AG20443 (cell line): ENCODE data around the gene NDUFB10.
"Not testable (repeated sequence)": the region's sequence is repeated elsewhere in the genome, so short reads cannot be mapped to it uniquely, and the experiment has no call there.

Experiments
- DNase-seq: peaks from one replicate; pipeline ENCODE4 v3.0.0; 2012; ENCODE audit warnings: low spot score, mixed read lengths

The NDUFB10 gene

DNA sequence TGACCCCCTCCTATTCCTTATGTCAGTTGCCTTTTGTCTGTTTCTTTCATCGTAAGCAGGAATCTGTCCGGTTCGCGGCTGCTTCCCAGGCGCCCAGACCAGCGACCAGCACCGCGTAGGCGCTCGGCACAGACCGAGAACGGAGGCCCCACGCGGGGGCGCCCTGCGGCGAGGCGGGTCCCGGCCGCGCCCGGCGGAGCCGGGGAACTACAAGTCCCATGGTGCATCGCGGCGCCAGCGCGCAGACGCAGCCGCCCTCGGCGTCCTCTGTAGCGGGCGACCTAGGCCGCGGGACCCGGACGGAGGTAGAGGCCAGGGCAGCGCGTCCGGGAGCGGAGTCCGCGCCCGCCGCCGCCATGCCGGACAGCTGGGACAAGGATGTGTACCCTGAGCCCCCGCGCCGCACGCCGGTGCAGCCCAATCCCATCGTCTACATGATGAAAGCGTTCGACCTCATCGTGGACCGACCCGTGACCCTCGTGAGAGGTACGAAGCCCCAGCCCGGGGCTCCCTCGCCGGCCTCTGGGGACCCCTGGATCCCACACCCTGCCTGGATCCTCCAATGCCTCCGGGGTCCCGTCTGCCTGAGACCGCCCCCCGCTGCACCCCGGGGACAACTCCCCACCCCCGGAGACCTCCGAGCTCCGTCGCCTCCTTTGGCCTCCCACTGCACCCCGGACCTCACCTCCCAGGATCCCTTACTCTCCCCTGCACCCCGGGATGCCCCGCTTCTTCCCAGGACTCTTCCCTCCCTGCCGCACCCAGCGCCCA, at the start of gene NDUFB10:
Gene NDUFB10 (plus strand): TSS at position 270 of the 771 bp plus-strand sequence. CDS start 87 bp downstream, at position 357.
- peak; percentile 96 for DNase-seq

- DNase-seq, result no peak
These were observed 49.6 kb upstream of the NDUFB10 start for GRCh38 chr16:1909561-1910231.

DNA sequence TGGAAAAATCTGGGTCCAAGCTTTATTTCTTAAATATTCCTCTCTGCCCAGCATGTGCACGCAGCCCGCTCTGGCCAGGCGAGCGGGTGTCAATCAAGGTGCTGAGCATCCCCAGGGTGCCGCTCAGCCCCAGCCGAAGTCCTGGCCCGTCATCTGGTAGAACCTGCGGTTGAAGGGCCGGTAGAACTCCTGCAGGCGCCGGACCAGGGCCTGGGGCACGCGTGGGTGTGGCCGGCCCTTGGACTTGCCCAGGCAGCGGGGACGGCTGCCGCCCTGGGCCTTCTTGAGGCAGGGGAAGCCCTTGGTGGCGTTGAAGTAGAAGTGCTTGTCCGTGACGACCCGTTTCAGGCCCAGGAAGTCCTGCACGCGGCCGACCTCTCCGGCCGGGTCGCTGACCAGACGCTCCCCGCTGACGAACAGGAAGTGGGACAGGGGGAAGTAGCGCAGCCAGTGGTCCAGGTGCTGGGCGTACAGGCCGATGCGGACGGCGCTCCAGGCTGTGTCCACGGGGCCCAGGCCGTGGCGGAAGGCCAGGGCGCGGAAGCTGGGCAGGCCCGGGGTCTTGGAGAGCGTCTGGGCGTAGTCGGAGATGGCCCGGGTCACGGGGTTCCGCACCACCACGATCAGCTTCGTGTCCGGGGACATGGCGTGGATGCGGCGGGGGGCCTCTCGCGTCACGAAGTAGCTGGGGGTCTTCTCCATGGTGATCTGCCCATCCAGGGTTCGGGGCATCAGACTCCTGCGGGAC, 47.7 kb upstream of the NDUFB10 start:
- no peak for DNase-seq

DNA sequence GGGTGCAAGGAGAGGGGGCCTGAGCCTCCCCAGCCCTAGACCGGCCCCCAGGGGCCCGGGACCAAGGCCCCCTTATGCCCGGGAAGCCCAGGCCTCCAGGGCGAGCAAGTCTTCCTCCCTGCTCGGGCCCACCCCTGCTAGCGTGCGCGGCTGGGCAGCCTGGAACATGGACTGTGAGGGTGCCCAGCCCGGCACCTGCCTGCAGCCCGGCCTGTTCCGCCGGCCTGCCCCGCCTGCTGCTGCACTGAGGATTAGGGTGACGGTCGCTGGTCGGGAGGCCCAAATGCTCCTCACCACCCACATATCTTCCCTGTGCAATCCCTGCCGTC, 47.2 kb upstream of the NDUFB10 start:
- no peak for DNase-seq

DNA sequence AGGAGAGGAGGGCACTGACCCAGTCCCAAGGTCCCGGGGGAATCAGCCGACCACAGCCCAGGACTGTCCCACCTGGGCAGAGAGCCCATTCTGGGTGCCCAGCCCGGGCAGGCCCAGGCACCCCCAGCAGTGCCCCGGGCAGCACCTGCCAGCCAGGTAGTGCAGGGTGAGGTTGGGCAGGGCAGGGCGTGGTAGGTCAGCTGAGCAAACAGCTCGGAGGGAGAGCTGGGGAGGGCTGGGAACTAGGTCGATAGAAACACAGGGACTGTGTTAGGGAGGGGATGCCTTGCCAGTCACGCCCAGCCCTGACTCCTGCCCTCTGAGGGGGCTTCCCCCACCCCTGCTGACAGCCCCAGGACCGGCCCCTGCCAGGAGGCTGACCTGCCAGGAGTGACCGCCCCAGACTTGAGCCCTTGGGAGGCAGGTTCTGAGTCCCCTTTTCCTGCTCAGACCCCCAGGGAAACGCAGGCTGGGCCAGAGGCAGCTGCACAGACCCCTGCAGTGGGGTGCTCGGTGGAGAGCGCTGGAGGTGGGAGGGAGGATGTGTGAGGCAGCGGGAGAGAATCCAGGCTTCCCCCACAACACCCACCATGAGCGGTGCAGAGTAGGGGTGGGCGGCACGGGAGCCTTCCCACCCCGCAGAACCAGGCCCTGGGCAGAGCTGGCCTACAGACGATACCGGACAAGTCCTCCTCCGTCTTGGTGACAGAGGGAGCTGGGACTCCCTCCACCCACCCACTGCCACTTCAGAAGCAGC, 45.8 kb upstream of the NDUFB10 start:
- no peak for DNase-seq

DNA sequence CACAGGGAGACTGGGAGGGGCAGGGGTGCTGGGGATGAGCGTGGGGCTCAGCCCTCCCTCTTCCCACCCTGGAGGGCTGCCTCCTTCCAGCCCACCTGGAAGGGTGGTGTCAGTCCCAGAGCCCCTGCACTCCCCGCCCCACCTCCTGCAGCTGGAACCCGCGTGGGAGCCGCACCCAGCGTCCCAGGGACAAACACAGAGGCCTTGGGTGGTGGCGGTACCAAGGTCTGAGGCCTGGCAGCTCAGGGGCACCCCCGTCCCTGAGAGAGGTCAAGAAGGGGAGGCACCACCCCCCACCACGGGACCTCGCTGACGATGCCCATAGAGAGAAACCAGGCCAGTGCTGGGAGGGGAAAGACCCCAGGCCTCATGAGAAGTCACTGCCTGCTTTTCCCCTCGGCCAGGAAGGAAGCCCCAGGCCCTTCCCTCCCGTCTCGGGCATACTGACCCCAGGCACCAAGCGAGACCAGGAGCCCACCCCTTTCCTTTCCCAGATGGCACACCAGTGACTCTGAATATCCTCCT, 45.2 kb upstream of the NDUFB10 start:
- DNase-seq, result no peak

DNA sequence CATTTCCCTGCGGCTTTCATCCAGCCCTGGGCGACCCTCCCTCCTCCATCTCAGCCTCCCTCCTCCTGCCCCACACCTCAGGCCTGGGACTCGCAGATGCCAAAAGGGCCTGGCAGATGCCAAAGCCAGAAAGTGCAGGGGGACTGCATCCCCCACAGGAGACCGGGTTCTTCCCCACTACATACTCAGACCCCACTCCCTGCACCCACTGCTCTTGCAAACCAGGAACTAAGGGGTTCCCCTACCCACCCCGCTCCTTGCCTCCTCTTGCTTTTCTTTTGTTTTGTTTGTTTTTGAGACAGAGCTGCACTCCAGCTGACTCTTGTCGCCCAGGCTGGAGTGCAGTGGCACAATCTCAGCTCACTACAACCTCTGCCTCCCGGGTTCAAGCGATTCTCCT, 44.4 kb upstream of the NDUFB10 start:
- no peak for DNase-seq

GRCh38 chr16:1915732-1916639, 43.4 kb upstream of the NDUFB10 start:
- DNase-seq, result no peak

DNA sequence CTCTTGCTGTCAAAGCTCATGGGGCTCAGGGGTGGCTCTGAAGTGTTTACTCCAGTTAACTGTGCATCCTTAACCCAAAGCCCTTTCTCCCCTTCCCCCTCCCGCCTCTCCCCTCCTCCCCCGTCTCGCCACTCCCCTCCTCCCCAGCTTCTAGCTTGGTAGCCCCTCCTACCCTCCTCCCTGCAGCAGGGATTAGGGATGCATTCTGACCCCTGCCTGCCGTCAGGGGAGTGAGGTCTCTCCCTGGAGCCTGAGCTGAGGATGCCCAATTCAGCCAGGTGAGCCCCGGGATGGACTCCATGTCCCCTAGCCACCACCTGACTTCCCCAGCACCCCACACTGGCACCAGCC, 42.7 kb upstream of the NDUFB10 start:
- DNase-seq, result no peak

- no peak for DNase-seq
These were observed 42.2 kb upstream of the NDUFB10 start for GRCh38 chr16:1917056-1917664.

DNA sequence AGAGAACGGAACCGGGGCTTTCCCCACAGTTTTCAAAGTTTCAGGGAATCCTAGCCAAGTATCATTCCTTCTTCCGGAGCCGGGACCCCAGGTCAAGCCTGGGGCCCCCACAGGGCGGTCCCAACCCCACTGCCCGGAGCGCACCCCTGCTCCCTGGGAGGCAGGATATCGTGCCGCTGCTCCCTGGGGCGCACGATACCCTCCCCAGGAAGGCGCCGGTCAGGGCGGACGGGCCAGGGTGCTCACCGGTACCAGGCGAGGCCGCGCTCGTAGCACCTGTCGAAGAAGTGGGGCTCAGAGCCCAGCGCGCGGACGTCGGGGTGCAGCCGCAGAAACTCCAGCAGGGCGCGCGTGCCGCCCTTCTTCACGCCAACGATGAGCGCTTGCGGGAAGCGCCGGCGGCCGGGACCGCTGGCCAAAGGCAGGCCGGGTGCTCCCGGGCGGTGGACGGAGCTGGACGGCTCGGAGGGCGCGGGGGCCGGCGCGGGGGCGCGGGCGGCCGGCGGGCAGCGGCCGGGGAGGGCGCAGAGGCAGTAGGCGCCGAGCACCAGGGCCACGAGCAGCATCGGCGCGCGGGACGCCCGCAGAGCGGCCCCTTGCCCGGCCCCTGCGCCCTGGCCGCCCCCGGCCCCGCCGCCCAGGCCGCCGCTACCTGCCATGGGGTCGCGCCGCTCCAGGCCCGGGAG, 41.5 kb upstream of the NDUFB10 start:
- DNase-seq, result no peak

DNA sequence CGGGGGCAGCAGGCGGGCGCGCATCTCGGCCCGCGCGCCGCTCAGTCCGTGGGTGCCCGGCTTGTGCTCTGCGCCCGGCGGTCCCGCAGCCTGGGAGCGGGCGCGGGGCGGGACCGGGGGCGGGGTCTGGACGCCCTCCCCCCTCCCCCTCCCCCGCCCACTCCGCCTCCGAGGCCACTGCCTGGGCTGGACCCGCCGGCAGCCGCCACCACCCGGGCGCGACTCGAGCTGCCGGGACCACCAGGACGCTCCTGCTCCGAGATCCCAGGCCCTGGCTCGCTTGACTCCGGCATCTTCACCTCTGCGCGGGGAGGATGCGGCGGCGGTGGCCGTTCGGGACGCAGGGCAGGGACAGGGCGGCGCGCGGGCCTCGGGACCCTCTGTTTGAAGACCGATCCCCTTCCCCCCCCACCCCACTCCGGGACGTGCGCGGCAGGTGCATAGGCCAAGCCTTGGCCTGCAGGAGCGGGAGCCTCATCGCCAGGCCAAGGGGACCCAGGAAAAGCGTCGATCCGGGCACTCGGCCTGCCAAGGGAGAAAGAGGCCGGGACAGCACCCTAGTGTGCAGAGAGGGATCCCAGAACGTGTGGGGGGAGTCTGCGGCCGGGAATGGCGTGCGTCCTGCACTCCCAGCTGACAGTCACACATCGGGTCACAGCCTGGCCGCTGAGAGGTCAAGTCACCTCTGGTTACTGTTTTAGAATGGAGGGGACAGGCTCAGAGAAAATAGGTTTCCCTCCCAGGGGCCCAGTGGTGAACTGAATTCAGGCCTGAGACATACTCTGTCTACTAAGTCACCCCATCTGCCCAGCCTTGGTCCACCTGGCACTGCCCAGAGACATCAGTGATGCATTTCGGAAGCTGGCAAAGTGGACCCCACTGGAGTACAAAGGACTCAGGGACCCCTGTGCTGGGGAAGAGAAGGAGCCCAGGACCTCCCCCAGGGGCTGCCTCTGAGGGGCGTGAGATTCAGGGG, 40.7 kb upstream of the NDUFB10 start, which contains the start of gene HS3ST6:
Gene HS3ST6 (minus strand): TSS at position 65 of the 976 bp plus-strand sequence. CDS start 92 bp downstream, outside the sequence.
- DNase-seq, result no peak

DNA sequence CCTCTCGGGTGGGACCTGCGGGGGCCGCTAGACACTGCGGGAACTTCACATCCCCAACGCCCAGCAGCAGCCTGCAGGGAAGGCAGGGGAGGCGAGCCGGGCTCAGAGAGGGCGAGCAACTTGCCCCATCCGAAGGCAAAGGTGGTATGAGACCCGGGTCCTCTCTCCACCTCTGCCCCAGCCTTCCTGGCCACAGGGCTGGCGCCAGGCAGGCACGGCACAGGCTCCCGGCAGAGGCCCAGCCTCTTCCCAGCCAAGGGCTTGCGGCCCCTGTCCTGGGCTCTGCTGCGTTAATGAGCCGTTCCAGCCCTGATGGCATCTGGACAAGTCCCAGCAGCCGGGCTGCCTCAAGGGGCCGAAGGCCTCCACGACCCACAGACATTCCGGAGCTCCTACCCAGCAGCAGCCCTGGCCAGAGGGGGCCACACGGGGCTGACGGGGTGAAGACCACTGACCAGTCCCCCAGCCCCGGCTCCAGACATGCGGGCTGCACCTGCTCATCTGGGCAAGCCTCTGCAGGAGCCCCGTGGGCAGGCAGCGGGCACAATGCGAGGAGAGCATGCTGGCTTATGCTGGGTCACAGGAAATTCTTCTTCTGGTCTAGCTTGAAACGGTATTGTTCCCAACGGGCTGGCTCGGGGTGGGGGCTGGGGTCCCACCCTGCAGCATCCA, 39.9 kb upstream of the NDUFB10 start:
- DNase-seq, result no peak

- not testable (repeated sequence) for DNase-seq
These were observed 39.2 kb upstream of the NDUFB10 start for GRCh38 chr16:1920122-1920521.

DNA sequence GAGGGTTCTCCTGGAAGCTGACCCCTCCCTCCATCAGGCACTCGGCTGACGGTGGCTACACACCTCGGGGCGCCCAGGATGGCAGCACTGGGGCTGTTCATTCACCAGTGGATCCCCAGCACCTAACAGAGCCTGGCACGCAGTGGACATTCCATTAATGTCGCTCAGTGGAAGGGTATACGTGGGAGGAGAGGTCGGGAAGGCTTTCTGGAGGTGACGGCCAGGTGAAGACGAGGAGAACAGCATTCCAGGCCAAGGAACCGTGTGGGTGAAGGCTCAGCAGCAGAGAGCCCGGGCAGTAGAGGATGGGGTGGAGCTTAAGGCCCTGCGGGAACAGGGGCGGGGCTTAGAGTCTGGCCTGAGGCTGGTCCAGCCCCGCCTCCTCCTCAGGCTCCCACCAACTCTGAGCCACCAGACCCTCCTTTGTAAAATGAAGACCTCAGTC, 38.6 kb upstream of the NDUFB10 start:
- DNase-seq, result peak; percentile 56

DNA sequence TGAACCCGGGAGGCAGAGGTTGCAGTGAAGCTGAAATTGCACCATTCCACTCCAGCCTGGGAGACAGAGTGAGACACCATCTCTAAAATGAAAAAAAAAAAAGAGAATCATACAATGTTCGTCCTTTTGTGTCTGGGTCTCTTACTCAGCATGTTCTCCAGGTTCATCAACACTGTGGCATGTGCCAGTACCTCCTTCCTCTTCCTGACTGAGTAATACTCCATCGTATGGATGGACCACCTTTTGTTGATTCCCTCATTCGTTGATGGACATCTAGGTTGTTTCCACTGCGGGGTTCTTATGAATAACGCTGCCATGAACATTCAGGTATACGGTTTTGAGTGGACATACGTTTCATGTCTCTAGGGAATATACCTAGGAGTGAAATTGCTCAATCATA, 37.0 kb upstream of the NDUFB10 start:
- no peak for DNase-seq

GRCh38 chr16:1923299-1924034, 35.9 kb upstream of the NDUFB10 start:
- DNase-seq, result peak; percentile 66
